ENCODE data around the gene TNRC6C.

- TF ChIP-seq CTCF (optimal IDR thresholded peaks at IDR 0.05 in 1 of 3, IDR thresholded peaks at IDR 0.05 in 1 of 3, conservative IDR thresholded peaks at IDR 0.05 in 1 of 3; ENCODE audit: extremely low read depth in 1 of 3, insufficient read depth in 2 of 3, low read length in 3 of 3) (no peak), EZH2 (IDR thresholded peaks at IDR 0.05; ENCODE audit: low read length) (no peak)
These were observed 136.5 kb downstream of the TNRC6C start for GRCh38 chr17:78095035-78095434.

All from keratinocyte (primary cell).